Eye (tissue), 1 donor: ENCODE results near the gene DDAH2.
"Not testable (repeated sequence)": the region's sequence is repeated elsewhere in the genome, so short reads cannot be mapped to it uniquely, and the experiment has no call there.

ENCODE experiments used
- DNase-seq: peaks from one replicate; pipeline ENCODE4 v3.0.0-alpha.2; 2015

Gene DDAH2

DNA sequence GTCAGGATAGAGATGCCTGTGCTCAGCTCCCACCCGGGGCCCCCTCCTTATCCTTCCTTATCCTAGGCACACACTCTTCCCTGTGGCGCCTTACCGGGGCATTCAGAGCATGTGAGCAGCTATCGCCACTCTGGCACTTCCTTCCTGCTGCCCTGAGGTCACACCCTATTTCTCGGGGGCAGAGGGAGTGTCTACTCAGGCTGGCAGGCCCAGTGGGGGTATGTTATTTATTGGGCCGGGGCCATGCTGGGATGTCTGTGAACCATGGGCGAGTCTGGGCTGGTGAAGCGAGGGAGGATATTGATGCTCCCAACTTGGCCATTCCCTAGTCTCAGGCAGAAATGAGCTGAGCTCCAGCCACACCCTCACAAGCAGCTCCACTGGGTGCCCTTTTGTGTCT, 17.9 kb downstream of the DDAH2 start:
- DNase-seq = no peak

DNA sequence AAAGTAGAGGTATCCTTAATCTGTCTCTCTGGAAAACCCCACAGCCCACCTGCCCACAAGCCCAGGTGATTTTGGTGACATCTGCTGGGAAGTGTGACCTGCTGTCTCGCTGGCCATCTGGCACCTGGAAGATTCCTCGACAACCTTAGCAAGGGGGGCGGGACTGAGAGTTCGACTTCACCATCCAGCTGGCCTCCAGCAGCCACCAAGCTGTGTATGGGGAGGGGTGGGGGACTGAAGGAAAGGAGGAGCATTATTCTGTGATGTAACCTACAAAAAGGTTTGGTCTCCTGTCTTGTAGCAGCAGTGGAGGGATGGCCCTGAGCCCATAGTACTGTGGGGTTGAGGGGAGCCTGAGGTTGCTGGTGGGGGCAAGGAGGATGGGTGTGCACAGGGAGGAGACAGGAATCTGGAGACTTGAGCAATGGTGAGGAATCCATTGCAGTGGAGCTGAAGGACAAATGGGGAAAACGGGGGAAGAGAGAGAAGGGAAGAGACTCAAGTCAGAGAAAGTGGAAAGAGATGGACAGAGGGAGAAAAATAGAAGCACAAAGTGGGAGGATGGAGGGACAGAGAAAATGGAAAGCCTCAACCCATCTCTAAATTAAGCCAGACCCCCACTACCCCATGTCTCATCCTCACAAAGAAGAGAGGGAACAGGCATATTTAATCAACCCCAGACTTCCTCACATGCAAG, 18.4 kb downstream of the DDAH2 start:
- DNase-seq = no peak

DNA sequence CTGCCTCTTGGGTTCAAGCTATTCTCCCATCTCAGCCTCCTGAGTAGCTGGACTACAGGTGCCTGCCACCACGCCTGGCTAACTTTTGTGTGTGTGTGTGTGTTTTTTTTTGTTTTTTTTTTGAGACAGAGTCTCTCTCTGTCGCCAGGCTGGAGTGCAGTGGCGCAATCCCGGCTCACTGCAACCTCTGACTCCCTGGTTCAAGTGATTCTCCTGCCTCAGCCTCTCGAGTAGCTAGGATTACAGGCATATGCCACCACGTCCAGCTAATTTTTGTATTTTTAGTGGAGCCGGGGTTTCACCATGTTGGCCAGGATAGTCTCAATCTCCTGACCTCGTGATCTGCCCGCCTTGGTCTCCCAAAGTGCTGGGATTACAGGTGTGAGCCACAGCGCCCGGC, 19.9 kb downstream of the DDAH2 start:
- DNase-seq = not testable (repeated sequence)

DNA sequence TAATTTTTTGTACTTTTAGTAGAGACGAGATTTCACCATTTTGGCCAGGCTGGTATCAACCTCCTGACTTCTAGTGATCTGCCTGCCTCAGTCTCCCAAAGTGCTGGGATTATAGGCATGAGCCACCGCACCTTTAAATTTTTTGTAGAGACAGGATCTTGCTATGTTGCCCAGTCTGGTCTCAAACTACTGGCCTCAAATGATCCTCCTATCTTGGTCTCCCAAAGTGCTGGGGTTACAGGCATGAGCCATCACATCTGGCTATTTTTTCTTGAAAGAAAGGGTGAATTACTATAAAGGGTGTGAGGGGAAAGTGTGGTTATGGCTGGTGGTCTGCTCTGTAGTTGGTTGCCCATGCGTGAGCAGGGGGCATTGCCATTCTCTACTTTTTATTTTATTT, 20.9 kb downstream of the DDAH2 start:
- DNase-seq = no peak

GRCh38 chr6:31707701-31708100, 21.4 kb downstream of the DDAH2 start:
- no peak for DNase-seq

DNA sequence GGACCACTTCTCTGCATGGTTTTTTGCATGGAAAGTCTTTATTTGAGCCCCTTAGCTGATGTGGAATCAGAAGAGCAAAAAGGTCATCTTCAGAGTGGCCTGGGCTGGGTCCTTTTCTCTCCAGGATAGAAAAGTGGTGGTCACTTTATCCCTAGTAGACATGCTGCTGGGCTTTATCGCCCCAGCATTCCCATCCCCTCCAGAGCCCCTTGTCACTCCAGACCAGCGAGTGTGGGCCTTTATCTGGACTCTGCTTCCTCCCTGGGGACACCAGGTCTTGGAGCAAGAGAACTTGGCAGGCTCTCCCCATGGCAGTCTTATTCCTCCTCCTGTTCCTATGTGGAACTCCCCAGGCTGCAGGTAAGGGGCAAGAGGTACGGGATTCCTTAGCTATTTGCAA, 22.5 kb downstream of the DDAH2 start, which contains the start of gene LY6G6F:
Gene LY6G6F, plus strand, starts transcription at position 268 of the 400 bp plus-strand sequence. Its CDS starts 41 bp downstream, at position 309.
- DNase-seq = no peak

GRCh38 chr6:31705931-31706330, 23.2 kb downstream of the DDAH2 start:
- peak; percentile 71 for DNase-seq

- peak; percentile 99 for DNase-seq
Observed at GRCh38 chr6:31702819-31703716, 26.0 kb downstream of the DDAH2 start, which contains the start of gene ABHD16A. TSS of gene ABHD16A (minus strand) at chr6:31703324. CDS start at chr6:31703281, 43 bp downstream.

- no peak for DNase-seq
Observed at GRCh38 chr6:31702405-31702818, 26.7 kb downstream of the DDAH2 start.

GRCh38 chr6:31701666-31702404, 27.3 kb downstream of the DDAH2 start:
- DNase-seq = no peak

GRCh38 chr6:31700740-31701401, 28.2 kb downstream of the DDAH2 start:
- DNase-seq = no peak

- no peak for DNase-seq
Observed at GRCh38 chr6:31697555-31697954, 31.5 kb downstream of the DDAH2 start.

- DNase-seq = no peak
Observed at GRCh38 chr6:31693535-31693934, 35.6 kb downstream of the DDAH2 start.

GRCh38 chr6:31692886-31693285, 36.2 kb downstream of the DDAH2 start:
- no peak for DNase-seq

DNA sequence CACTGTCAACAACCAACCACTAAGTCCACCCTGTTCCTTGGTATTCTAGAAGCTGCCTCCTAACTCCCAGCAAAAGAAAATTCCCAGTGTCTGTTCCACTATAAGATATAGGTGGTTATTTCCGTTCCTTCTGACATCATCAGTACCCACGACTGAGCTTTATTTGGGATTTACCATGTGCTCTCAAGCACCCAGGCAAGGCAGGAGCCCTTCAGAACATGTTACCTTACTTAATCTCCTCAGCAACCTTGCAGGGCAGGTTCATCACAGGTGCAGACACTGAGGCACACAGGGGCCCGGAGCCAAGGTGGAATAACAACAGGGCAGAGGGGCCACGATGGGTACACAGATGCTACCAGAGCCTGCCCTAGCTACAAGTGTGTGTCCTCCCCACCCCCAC, 36.7 kb downstream of the DDAH2 start:
- no peak for DNase-seq

DNA sequence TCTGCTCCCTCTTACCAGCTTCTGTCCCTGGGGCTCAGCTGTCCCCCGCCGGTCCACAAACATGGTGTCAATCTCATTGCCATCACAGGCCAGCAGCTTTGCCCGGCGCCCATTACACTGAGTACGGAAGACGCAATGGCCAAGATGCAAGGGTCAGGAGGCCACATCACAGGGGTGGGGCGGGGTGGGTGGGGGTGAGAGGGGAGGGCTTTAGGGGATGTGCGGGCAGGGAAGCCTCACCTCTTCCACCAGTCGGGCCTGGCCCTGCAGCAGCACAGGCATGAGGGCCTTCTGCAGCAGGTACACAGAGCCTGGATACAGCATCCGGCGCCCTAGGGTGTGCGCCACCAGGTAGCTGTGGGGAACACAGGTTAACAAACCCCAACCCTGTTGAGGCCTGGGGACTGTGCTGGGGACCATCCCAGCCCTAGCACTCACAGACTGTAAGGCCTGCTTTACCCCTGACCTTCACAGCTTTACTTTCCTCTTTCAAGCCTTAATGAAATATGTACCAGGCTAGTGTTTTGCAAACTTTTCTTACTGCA, 37.5 kb downstream of the DDAH2 start:
- DNase-seq = no peak

DNA sequence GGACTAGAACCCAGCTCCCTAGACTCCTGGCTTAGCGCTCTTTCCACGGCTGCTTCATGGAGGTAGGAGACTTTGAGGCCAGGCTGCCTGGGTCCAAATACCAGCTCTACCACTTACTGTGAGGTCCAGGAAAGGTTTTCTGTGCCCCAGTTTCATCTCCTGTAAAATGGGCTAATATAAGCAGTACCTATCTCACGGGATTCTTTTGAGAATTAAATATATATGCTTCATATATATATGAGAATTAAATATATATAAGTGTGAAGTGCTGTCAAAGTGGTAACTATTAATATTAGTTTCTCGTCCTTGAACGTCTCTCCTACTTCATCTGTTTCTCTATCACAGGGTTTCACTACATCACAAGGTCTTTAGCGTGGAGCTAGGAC, 38.0 kb downstream of the DDAH2 start:
- DNase-seq = no peak

DNA sequence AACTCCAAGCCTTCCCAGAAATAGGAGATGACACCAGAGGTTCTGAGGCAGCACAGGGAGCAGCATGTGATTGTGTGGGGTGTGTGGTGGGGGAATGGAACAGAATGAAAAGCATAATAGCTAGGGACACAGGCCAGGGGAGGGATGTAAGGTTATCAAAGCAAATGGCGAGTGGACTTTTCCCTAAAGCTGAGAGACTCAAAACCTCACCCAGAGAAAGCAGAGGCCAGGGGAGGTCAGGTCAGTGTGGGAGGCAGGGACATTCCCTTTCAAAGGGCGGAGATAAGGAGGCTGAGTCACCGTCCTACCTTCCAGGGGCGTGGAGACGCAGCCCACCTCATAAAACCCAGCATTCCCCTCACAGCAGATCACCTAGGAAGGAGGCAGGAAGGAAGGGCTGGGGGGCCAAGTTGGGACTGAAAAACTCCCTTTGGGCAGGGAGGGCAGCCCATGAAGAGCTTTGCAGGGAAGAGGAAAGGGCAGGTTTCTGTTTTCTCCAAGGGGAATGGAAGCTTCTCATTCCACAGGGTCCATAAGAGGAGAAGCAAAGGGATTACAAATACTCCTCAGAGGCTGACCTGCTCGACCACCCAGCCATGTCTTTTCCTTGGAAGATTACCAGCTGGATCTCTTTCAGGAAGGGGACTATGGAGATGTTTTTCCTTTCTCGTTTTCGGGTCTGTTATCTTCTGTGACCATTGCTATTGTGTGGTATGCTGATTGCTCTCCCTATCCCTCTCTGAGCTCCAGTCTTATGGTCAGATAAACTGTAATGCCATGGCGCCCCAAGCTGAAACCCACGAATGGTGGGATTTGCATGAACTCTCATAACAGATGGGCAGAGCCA, 38.6 kb downstream of the DDAH2 start:
- DNase-seq = no peak

DNA sequence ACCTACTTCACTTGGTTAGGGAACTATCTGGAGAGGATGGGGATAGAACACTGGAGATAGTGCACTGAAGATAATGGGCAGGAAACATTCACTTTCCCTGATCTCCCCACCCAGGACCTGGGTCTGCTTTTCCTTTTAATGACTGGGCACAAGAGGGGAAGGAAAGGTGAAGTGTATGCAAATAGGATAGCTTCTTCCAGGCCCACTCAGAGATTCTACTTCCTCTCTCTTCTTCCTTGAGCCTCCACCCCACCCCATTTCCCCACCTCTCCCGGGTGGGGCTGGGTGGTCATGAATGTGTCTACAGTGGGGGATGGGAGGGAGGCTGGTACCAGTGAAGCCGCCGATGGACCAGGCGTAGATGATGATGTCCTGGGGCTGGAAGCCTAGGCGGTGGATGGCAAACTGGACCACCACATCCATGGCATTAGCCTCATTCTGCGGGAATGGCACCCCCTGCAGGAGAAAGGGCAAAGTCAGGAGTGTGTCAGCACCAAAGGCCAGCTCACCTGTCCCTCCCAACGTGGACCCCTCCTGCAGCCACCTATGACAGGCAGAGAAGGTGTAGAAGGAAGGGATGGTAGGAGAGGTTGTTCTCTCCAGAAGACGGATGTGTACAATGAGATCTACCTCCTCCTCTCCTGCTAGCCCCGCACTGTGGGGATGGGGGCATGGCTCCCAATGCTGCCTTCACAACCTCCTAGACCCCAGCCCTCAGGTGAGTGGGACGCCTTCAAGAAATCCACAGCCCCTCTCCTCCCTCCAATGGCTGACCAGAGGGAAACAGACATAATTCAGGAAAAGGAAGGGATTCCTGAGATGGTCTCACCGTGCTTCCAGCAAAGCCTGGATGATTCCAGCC, 39.6 kb downstream of the DDAH2 start:
- no peak for DNase-seq
